HG03175 (cell line): ENCODE measurements around the gene XPO4.
"Not testable (repeated sequence)": the region's sequence is repeated elsewhere in the genome, so short reads cannot be mapped to it uniquely, and the experiment has no call there.

ENCODE experiments used
- ATAC-seq: cut with Tn5 transposase; IDR thresholded peaks from one replicate; pipeline ENCODE4 v1.9.1; 2021; ENCODE audit warnings: mild to moderate bottlenecking, moderate library complexity; ENCODE audit not compliant: unreplicated experiment

The XPO4 gene

GRCh38 chr13:20891768-20892167 lies 10.8 kb downstream of the XPO4 start:
- ATAC-seq: no peak

GRCh38 chr13:20891034-20891433 lies 11.5 kb downstream of the XPO4 start:
- no peak for ATAC-seq

GRCh38 chr13:20890540-20890939 lies 12.0 kb downstream of the XPO4 start:
- not testable (repeated sequence) for ATAC-seq

GRCh38 chr13:20882206-20882605 lies 20.3 kb downstream of the XPO4 start:
- no peak for ATAC-seq

- ATAC-seq: no peak
These were observed 24.6 kb downstream of the XPO4 start for GRCh38 chr13:20877902-20878301.

- not testable (repeated sequence) for ATAC-seq
These were observed 25.7 kb downstream of the XPO4 start for GRCh38 chr13:20876802-20877201.

- ATAC-seq: not testable (repeated sequence)
These were observed 28.1 kb downstream of the XPO4 start for GRCh38 chr13:20874439-20874838.

- no peak for ATAC-seq
These were observed 29.2 kb downstream of the XPO4 start for GRCh38 chr13:20873348-20873747.

- ATAC-seq: no peak
These were observed 31.7 kb downstream of the XPO4 start for GRCh38 chr13:20870829-20871228.

- no peak for ATAC-seq
These were observed 33.0 kb downstream of the XPO4 start for GRCh38 chr13:20869540-20869939.

GRCh38 chr13:20867408-20867807 lies 35.1 kb downstream of the XPO4 start:
- no peak for ATAC-seq

GRCh38 chr13:20861666-20862065 lies 40.9 kb downstream of the XPO4 start:
- ATAC-seq: not testable (repeated sequence)

GRCh38 chr13:20860844-20861243 lies 41.7 kb downstream of the XPO4 start:
- ATAC-seq: no peak

- no peak for ATAC-seq
These were observed 45.9 kb downstream of the XPO4 start for GRCh38 chr13:20856650-20857049.

GRCh38 chr13:20851844-20852402 lies 50.6 kb downstream of the XPO4 start:
- ATAC-seq: no peak

- ATAC-seq: no peak
These were observed 53.6 kb downstream of the XPO4 start for GRCh38 chr13:20848944-20849343.

- ATAC-seq: no peak
These were observed 54.3 kb downstream of the XPO4 start for GRCh38 chr13:20848203-20848602.

GRCh38 chr13:20847296-20847695 lies 55.2 kb downstream of the XPO4 start:
- ATAC-seq: no peak

GRCh38 chr13:20843166-20843565 lies 59.4 kb downstream of the XPO4 start:
- ATAC-seq: no peak

GRCh38 chr13:20840568-20840967 lies 62.0 kb downstream of the XPO4 start:
- no peak for ATAC-seq

GRCh38 chr13:20833900-20834679 lies 68.5 kb downstream of the XPO4 start:
- no peak for ATAC-seq

GRCh38 chr13:20832861-20833260 lies 69.7 kb downstream of the XPO4 start:
- no peak for ATAC-seq

GRCh38 chr13:20831933-20832332 lies 70.6 kb downstream of the XPO4 start:
- no peak for ATAC-seq
